Measurements from ENCODE around the gene STX4. TPM values are rescaled to one million over a fixed set of nuclear protein-coding genes. Genes with fewer than 3 reads are reported as not detected.

Gene STX4
- total RNA-seq, 1 donor, result 24.2 TPM

GRCh38 chr16:31074814-31075183, 41.4 kb downstream of the STX4 start:
- peak; percentile 4 for TF ChIP-seq CTCF (IDR thresholded peaks at IDR 0.05; ENCODE audit: insufficient read depth, low read length)
- peak overlapping the region; percentile 82 for H3K4me3 ChIP-seq (ENCODE audit: low read depth, low read length)
- no peak for DNase-seq (ENCODE audit: low read depth)

- no peak overlapping the region for H3K4me3 ChIP-seq (ENCODE audit: low read depth, low read length)
- DNase-seq (ENCODE audit: low read depth), result no peak
- TF ChIP-seq CTCF (IDR thresholded peaks at IDR 0.05; ENCODE audit: insufficient read depth, low read length), result no peak
Measured at GRCh38 chr16:31076319-31076718, 43.0 kb downstream of the STX4 start.

GRCh38 chr16:31077024-31077423, 43.7 kb downstream of the STX4 start:
- TF ChIP-seq CTCF (IDR thresholded peaks at IDR 0.05; ENCODE audit: insufficient read depth, low read length), result no peak
- DNase-seq (ENCODE audit: low read depth), result no peak
- no peak overlapping the region for H3K4me3 ChIP-seq (ENCODE audit: low read depth, low read length)

GRCh38 chr16:31077592-31078396, 44.4 kb downstream of the STX4 start:
- no peak for DNase-seq (ENCODE audit: low read depth)
- TF ChIP-seq CTCF (IDR thresholded peaks at IDR 0.05; ENCODE audit: insufficient read depth, low read length), result no peak
- no peak overlapping the region for H3K4me3 ChIP-seq (ENCODE audit: low read depth, low read length)

- H3K4me3 ChIP-seq (ENCODE audit: low read depth, low read length), result no peak overlapping the region
- no peak for TF ChIP-seq CTCF (IDR thresholded peaks at IDR 0.05; ENCODE audit: insufficient read depth, low read length)
- DNase-seq (ENCODE audit: low read depth), result no peak
Measured at GRCh38 chr16:31078597-31079341, 45.4 kb downstream of the STX4 start.

- no peak for TF ChIP-seq CTCF (IDR thresholded peaks at IDR 0.05; ENCODE audit: insufficient read depth, low read length)
- DNase-seq (ENCODE audit: low read depth), result no peak
Measured at GRCh38 chr16:31079342-31079944, 46.1 kb downstream of the STX4 start.

More at GRCh38 chr16:31079342-31079944, 46.1 kb downstream of the STX4 start:
- no peak overlapping the region for H3K4me3 ChIP-seq (ENCODE audit: low read depth, low read length)
